GM12878 (cell line): ENCODE measurements around the gene CALHM4. TPM values are rescaled to one million over a fixed set of nuclear protein-coding genes. Genes with fewer than 3 reads are reported as not detected.

ENCODE experiments used
- ATAC-seq: fragments of 200-7000 bp; cut with Tn5 transposase; 3 replicates; pipeline ENCODE4 v1.9.1; 2020; ENCODE audit warnings: mild to moderate bottlenecking, moderate library complexity
- BruUV-seq: library from RNA; stranded (reverse); fragments of 400-500 nt; replicated peaks from 2 replicates; lab custom pipeline; 2021; lab: Mats Ljungman, UMichigan
- CTCF ChIA-PET: fragments of 300-600 bp; sonication (Branson Sonifier 250); formaldehyde crosslinking; extraction: SDS; loops from one replicate; lab custom pipeline; 2021; ENCODE audit warnings: inconsistent platforms; lab: Yijun Ruan, JAX
- POLR2A ChIA-PET: fragments of 350-600 bp; formaldehyde crosslinking; extraction: SDS; loops from one replicate; lab custom pipeline; 2021; ENCODE audit warnings: inconsistent platforms; lab: Charles Lee
- RAD21 ChIA-PET: fragments of 300-600 bp; sonication (Branson Sonifier 250); formaldehyde crosslinking; loops from one replicate; lab custom pipeline; 2023; ENCODE audit warnings: antibody characterized with exemption; ENCODE audit not compliant: unreplicated experiment; lab: Charles Lee
- SMC1A ChIA-PET: fragments of 300-600 bp; sonication (Branson Sonifier 250); formaldehyde crosslinking; loops from one replicate; lab custom pipeline; 2023; ENCODE audit not compliant: unreplicated experiment, uncharacterized antibody; lab: Charles Lee
- DNase-seq: peaks from one replicate; pipeline ENCODE4 v3.0.0-alpha.2; 2011; ENCODE audit warnings: low read depth, low spot score
- FAIRE-seq: peaks from 3 replicates; lab custom pipeline; 2011; peaks lifted over from hg19 to GRCh38; lab: Jason Lieb, UNC
- H2AFZ ChIP-seq: 2 replicates; pipeline ENCODE4 v1.6.0; 2011; ENCODE audit warnings: low read depth, low read length, control low read depth; ENCODE audit not compliant: control insufficient read depth
- H3K27ac ChIP-seq: 2 replicates; pipeline ENCODE4 v1.5.1; 2011; ENCODE audit warnings: control low read depth; ENCODE audit not compliant: control insufficient read depth, insufficient read depth
- H3K27me3 ChIP-seq, 2 experiments: replicated peaks in 1 of 2; 2 replicates each; pipeline versions ENCODE4 v1.6.0 to v1.6.1; 2011; ENCODE audit warnings: low read length in 1 of 2; ENCODE audit not compliant: control insufficient read depth in 2 of 2, insufficient read depth in 2 of 2
- H3K36me3 ChIP-seq, 2 experiments: 2 replicates each; pipeline ENCODE4 v1.5.1; 2011; ENCODE audit warnings: low read length in 1 of 2; ENCODE audit not compliant: control insufficient read depth in 2 of 2, insufficient read depth in 2 of 2
- H3K4me1 ChIP-seq: 2 replicates; pipeline ENCODE4 v1.6.1; 2011; ENCODE audit warnings: mild to moderate bottlenecking, low read length, moderate library complexity, mixed read lengths; ENCODE audit not compliant: control insufficient read depth, insufficient read depth
- H3K4me2 ChIP-seq: 2 replicates; pipeline ENCODE4 v1.6.0; 2011; ENCODE audit warnings: control low read depth; ENCODE audit not compliant: control insufficient read depth, insufficient read depth
- H3K4me3 ChIP-seq: fragments of 200-600 bp; sonication (generic); 2 replicates; pipeline ENCODE4 v1.5.1; 2016
- H3K79me2 ChIP-seq: 2 replicates; pipeline ENCODE4 v1.6.0; 2011; ENCODE audit warnings: low read length; ENCODE audit not compliant: control insufficient read depth, insufficient read depth
- H3K9ac ChIP-seq: 2 replicates; pipeline ENCODE4 v1.8.0; 2011; ENCODE audit warnings: low read length, control low read depth, mixed read lengths; ENCODE audit not compliant: control insufficient read depth, insufficient read depth
- H3K9me3 ChIP-seq: replicated peaks from 3 replicates; pipeline ENCODE4 v1.5.1; 2011; ENCODE audit warnings: mild to moderate bottlenecking, low read length; ENCODE audit not compliant: control insufficient read depth, insufficient read depth
- H4K20me1 ChIP-seq: 2 replicates; pipeline ENCODE4 v1.6.0; 2011; ENCODE audit not compliant: control insufficient read depth, insufficient read depth
- ATF3 ChIP-seq: IDR thresholded peaks from 2 replicates; pipeline ENCODE4 v1.6.1; 2011; ENCODE audit warnings: low read depth, mild to moderate bottlenecking, low read length, moderate library complexity, borderline replicate concordance; ENCODE audit errors: extremely low read depth
- CBFB ChIP-seq: IDR thresholded peaks from 2 replicates; pipeline ENCODE4 v1.6.1; 2016; ENCODE audit warnings: antibody characterized with exemption, low read depth
- GABPA ChIP-seq: IDR thresholded peaks from 2 replicates; pipeline ENCODE4 v1.6.1; 2014; ENCODE audit warnings: antibody characterized with exemption, low read depth, mild to moderate bottlenecking, inconsistent platforms
- HDGF ChIP-seq: fragments of 450-650 bp; IDR thresholded peaks from 2 replicates; pipeline ENCODE4 v1.6.1; 2016; ENCODE audit warnings: antibody characterized with exemption
- NBN ChIP-seq: fragments of 450-650 bp; IDR thresholded peaks from 2 replicates; pipeline ENCODE4 v1.6.1; 2016
- RAD21 ChIP-seq: IDR thresholded peaks from 2 replicates; pipeline ENCODE4 v1.6.1; 2011; ENCODE audit warnings: mild to moderate bottlenecking, low read depth, low read length, moderate library complexity; ENCODE audit not compliant: insufficient read depth
- ZNF592 ChIP-seq: fragments of 450-650 bp; IDR thresholded peaks from 2 replicates; pipeline ENCODE4 v1.6.1; 2017; ENCODE audit warnings: mild to moderate bottlenecking, moderate library complexity
- WGBS: methylation state at CpG from one replicate; pipeline ENCODE4 v1.1.6; 2016; ENCODE audit warnings: low lambda C conversion rate; ENCODE audit not compliant: insufficient replicate concordance, insufficient coverage; ENCODE audit errors: missing lambda C conversion rate; 5-methylcytosine and 5-hydroxymethylcytosine counted together
- in situ Hi-C: fragments of 300-500 bp; cut with MboI; formaldehyde crosslinking; loops from 9 replicates; pipeline ENCODE4 v1.14.3; 2018; ENCODE audit warnings: mixed read lengths
- intact Hi-C: fragments of 100-400 bp; cut with micrococcal nuclease; formaldehyde crosslinking; loops from one replicate; pipeline ENCODE4 v1.14.2; 2022; ENCODE audit not compliant: unreplicated experiment
- polyA plus RNA-seq, 11 experiments: library from polyadenylated mRNA; depleted of rRNA in 4 of 11; unstranded in 6 of 11; stranded (reverse) in 5 of 11; fragments of >200 nt; fragmentation: Nextera tagmentation in 4 of 11; fragmentation: Illumina TruSeq in 1 of 11; extraction: Ambion mirVana in 4 of 11; extraction: Trizol in 1 of 11; gene quantifications; 1 replicate in 1 of 11; 2 replicates in 10 of 11; pipeline versions ENCODE4 v1.2.1 to v1.2.3, GENCODE V29; 2011 to 2016; ENCODE audit warnings: inconsistent platforms in 2 of 11, missing spikeins in 2 of 11, low read depth in 1 of 11
- total RNA-seq, 4 experiments: library from RNA; depleted of rRNA in 3 of 4; stranded (reverse); fragments of >200 nt in 3 of 4; fragmentation: Illumina TruSeq in 1 of 4; extraction: Trizol in 1 of 4; gene quantifications; 2 replicates each; pipeline versions ENCODE4 v1.2.1 to v1.2.3, GENCODE V29; 2013 to 2021
- TF ChIP-seq, protein P1 (sequence below): fragments of 450-650 bp; formaldehyde crosslinking; IDR thresholded peaks from 2 replicates; pipeline ENCODE4 v1.4.0; 2022; ENCODE audit warnings: mild to moderate bottlenecking, moderate library complexity

The CALHM4 gene
- total and polyA plus RNA-seq, 10 of the 15 experiments (the other 5 are each of a cell fraction or from before 2014, with no cell fraction given): not detected

DNA sequence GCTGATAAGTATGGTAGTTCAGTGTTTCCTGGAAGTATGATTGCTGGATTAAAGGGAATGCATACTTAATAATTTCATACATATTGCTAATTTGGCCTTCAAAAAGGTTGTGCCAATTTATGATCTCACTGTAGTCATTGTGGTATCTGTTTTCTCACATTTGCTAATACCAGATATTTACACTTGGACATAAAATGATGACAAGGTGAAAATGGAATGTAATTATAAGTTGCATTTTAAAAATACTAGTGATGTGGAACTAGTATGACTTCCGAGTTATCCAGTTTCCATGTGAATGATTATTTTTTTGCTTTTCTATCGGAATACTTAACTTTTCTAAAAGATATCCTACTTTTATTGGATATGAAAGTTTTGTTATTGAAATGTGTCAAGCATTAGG lies 33.2 kb downstream of the CALHM4 start:
- Histone ChIP-seq H3K4me1 (no peaks in the 10 kb centered on the region), H3K4me2 (no peak overlapping the region), H3K27ac (no peak overlapping the region), H4K20me1 (no peaks in the 10 kb centered on the region), H3K27me3 (no peaks in the 10 kb centered on the region), H3K9me3 (no peaks in the 10 kb centered on the region), H3K36me3 (peaks cover 0 to 13% of the 10 kb centered on the region in 2 experiments; a peak in 2 of 4 replicates), H3K9ac (no peak overlapping the region), H2AFZ (no peak overlapping the region), H3K4me3 (no peak overlapping the region), H3K79me2 (no peaks in the 10 kb centered on the region)
- ChIA-PET SMC1A (no interaction called here), POLR2A (no interaction called here), CTCF (interaction anchor here (1.3 to 1.5 kb wide), 2 partner anchors 58 to 60 kb away, joined by 3 to 5 read pairs; no protein-coding TSS in a partner anchor), RAD21 (no interaction called here)
- DNase-seq (no peak), ATAC-seq (no peak), FAIRE-seq (no peak)
- intact Hi-C loops: no loop called here
- 100% methylated on average over 2 of the region's 2 CpGs for WGBS
- TF ChIP-seq, protein P1, sequence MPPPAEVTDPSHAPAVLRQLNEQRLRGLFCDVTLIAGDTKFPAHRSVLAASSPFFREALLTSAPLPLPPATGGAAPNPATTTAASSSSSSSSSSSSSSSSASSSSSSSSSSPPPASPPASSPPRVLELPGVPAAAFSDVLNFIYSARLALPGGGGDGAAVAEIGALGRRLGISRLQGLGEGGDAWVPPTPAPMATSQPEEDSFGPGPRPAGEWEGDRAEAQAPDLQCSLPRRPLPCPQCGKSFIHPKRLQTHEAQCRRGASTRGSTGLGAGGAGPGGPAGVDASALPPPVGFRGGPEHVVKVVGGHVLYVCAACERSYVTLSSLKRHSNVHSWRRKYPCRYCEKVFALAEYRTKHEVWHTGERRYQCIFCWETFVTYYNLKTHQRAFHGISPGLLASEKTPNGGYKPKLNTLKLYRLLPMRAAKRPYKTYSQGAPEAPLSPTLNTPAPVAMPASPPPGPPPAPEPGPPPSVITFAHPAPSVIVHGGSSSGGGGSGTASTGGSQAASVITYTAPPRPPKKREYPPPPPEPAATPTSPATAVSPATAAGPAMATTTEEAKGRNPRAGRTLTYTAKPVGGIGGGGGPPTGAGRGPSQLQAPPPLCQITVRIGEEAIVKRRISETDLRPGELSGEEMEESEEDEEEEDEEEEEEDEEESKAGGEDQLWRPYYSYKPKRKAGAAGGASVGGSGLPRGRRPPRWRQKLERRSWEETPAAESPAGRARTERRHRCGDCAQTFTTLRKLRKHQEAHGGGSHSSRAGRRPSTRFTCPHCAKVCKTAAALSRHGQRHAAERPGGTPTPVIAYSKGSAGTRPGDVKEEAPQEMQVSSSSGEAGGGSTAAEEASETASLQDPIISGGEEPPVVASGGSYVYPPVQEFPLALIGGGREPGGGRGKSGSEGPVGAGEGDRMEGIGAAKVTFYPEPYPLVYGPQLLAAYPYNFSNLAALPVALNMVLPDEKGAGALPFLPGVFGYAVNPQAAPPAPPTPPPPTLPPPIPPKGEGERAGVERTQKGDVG: no peak
- TF ChIP-seq NBN (no peak), HDGF (no peak), CBFB (no peak), ATF3 (no peak), RAD21 (no peak), ZNF592 (no peak), GABPA (no peak)
- in situ Hi-C loops: no loop called here
- no TSS peak for BruUV-seq
